H1 (cell line): ENCODE results near the gene MPIG6B. TPM values are rescaled to one million over a fixed set of nuclear protein-coding genes. Genes with fewer than 3 reads are reported as not detected.

Experiments used
- CTCF ChIA-PET: fragments of 300-600 bp; sonication (Branson Sonifier 250); formaldehyde crosslinking; loops from one replicate; lab custom pipeline; 2021; ENCODE audit not compliant: partially characterized antibody; lab: Charles Lee
- POLR2A ChIA-PET: fragments of 300-600 bp; sonication (Branson Sonifier 250); formaldehyde crosslinking; loops from one replicate; lab custom pipeline; 2021; ENCODE audit warnings: inconsistent platforms; ENCODE audit not compliant: partially characterized antibody; lab: Charles Lee
- DNase-seq, 2 experiments: peaks; one replicate each; pipeline versions ENCODE4 v3.0.0 to v3.0.0-alpha.2; 2010 to 2022; ENCODE audit warnings: low spot score in 2 of 2, low read depth in 1 of 2, mixed read lengths in 1 of 2
- FAIRE-seq: peaks from 2 replicates; lab custom pipeline; 2011; peaks lifted over from hg19 to GRCh38; lab: Jason Lieb, UNC
- H2AFZ ChIP-seq: 2 replicates; pipeline ENCODE4 v1.8.1; 2012; ENCODE audit warnings: low read length, inconsistent platforms
- H2AK5ac ChIP-seq: 2 replicates; pipeline ENCODE4 v1.6.1; 2013; ENCODE audit warnings: low read depth, low read length
- H2BK120ac ChIP-seq: replicated peaks from 2 replicates; pipeline ENCODE3; 2013; ENCODE audit warnings: low read depth, low read length, inconsistent platforms
- H2BK12ac ChIP-seq: 2 replicates; pipeline ENCODE4 v1.6.1; 2013; ENCODE audit warnings: low read depth, low read length
- H2BK15ac ChIP-seq: 2 replicates; pipeline ENCODE4 v1.6.1; 2013; ENCODE audit warnings: low read length
- H2BK20ac ChIP-seq: 2 replicates; pipeline ENCODE4 v1.6.1; 2013; ENCODE audit warnings: low read length
- H2BK5ac ChIP-seq: 2 replicates; pipeline ENCODE4 v1.6.1; 2013; ENCODE audit warnings: low read depth, low read length
- H3K14ac ChIP-seq: 2 replicates; pipeline ENCODE4 v1.6.1; 2013; ENCODE audit warnings: inconsistent platforms; ENCODE audit not compliant: insufficient read length
- H3K18ac ChIP-seq: 2 replicates; pipeline ENCODE4 v1.6.1; 2013; ENCODE audit warnings: low read length; ENCODE audit errors: extremely low read depth
- H3K23ac ChIP-seq: 2 replicates; pipeline ENCODE4 v1.6.1; 2013; ENCODE audit warnings: inconsistent platforms; ENCODE audit not compliant: insufficient read length
- H3K23me2 ChIP-seq: 2 replicates; pipeline ENCODE4 v1.6.1; 2013; ENCODE audit warnings: low read depth, low read length
- H3K27ac ChIP-seq: 2 replicates; pipeline ENCODE4 v1.6.1; 2011; ENCODE audit warnings: low read depth, low read length, inconsistent platforms
- H3K27me3 ChIP-seq, 4 experiments: replicated peaks in 1 of 4; 1 replicate in 1 of 4; 2 replicates in 3 of 4; pipeline versions ENCODE4 v1.6.1 to v1.8.1; 2011 to 2013; ENCODE audit warnings: low read length in 3 of 4, mild to moderate bottlenecking in 3 of 4, inconsistent platforms in 2 of 4, mixed read lengths in 2 of 4, moderate library complexity in 1 of 4; ENCODE audit not compliant: control insufficient read depth in 3 of 4, insufficient read depth in 3 of 4; ENCODE audit errors: extremely low read depth in 1 of 4
- H3K36me3 ChIP-seq, 4 experiments: 2 replicates each; pipeline versions ENCODE4 v1.6.1 to v1.8.1; 2011 to 2013; ENCODE audit warnings: mild to moderate bottlenecking in 4 of 4, low read length in 3 of 4, moderate library complexity in 2 of 4, control low read depth in 1 of 4, inconsistent platforms in 1 of 4; ENCODE audit not compliant: insufficient read depth in 4 of 4, control insufficient read depth in 2 of 4
- H3K4ac ChIP-seq: replicated peaks from 2 replicates; pipeline ENCODE3; 2013; ENCODE audit warnings: low read length, low read depth, mixed read lengths, inconsistent platforms; ENCODE audit not compliant: insufficient read length
- H3K4me1 ChIP-seq, 4 experiments: replicated peaks in 1 of 4; 1 replicate in 1 of 4; 2 replicates in 3 of 4; pipeline versions ENCODE4 v1.6.1 to v1.8.1; 2011 to 2013; ENCODE audit warnings: low read length in 3 of 4, inconsistent platforms in 2 of 4, mixed read lengths in 1 of 4; ENCODE audit not compliant: insufficient read depth in 4 of 4, control insufficient read depth in 3 of 4
- H3K4me2 ChIP-seq, 2 experiments: 2 replicates each; pipeline versions ENCODE4 v1.6.1 to v1.8.1; 2011 to 2013; ENCODE audit warnings: low read depth in 2 of 2, low read length in 2 of 2, control low read depth in 1 of 2, inconsistent platforms in 1 of 2, mild to moderate bottlenecking in 1 of 2; ENCODE audit not compliant: insufficient read depth in 1 of 2
- H3K4me3 ChIP-seq, 4 experiments: fragments of 200-600, 300-600 bp in 1 of 4; sonication (generic), shearing (Covaris generic), sonication (Bioruptor Twin) in 1 of 4; 2 replicates each; pipeline versions ENCODE4 v1.5.1 to v1.8.1; 2011 to 2016; ENCODE audit warnings: low read length in 4 of 4, low read depth in 3 of 4, control low read depth in 2 of 4, inconsistent platforms in 2 of 4, mild to moderate bottlenecking in 2 of 4, mixed read lengths in 1 of 4, moderate library complexity in 1 of 4; ENCODE audit not compliant: insufficient read depth in 2 of 4; ENCODE audit errors: extremely low read depth in 1 of 4
- H3K56ac ChIP-seq: replicated peaks from 2 replicates; pipeline ENCODE3; 2013; ENCODE audit warnings: low read depth, mild to moderate bottlenecking, mixed read lengths, low read length, inconsistent platforms; ENCODE audit not compliant: insufficient read length
- H3K79me1 ChIP-seq: 2 replicates; pipeline ENCODE4 v1.6.1; 2013; ENCODE audit warnings: low read depth, low read length, control low read depth
- H3K79me2 ChIP-seq, 2 experiments: 2 replicates each; pipeline versions ENCODE4 v1.6.1 to v1.8.1; 2012 to 2013; ENCODE audit warnings: low read length in 2 of 2, mild to moderate bottlenecking in 2 of 2, inconsistent platforms in 1 of 2; ENCODE audit not compliant: insufficient read depth in 2 of 2, control insufficient read depth in 1 of 2
- H3K9ac ChIP-seq, 4 experiments: replicated peaks in 1 of 4; 1 replicate in 1 of 4; 2 replicates in 3 of 4; pipeline versions ENCODE4 v1.6.1 to v1.8.1; 2011 to 2013; ENCODE audit warnings: low read depth in 3 of 4, low read length in 3 of 4, control low read depth in 2 of 4, mild to moderate bottlenecking in 2 of 4, moderate library complexity in 2 of 4, inconsistent platforms in 1 of 4; ENCODE audit errors: extremely low read depth in 1 of 4
- H3K9me3 ChIP-seq, 2 experiments: 2 replicates each; pipeline versions ENCODE4 v1.6.1 to v1.8.1; 2012 to 2013; ENCODE audit warnings: mild to moderate bottlenecking in 2 of 2, moderate library complexity in 2 of 2, control low read depth in 1 of 2, inconsistent platforms in 1 of 2, low read depth in 1 of 2, low read length in 1 of 2, mixed read lengths in 1 of 2; ENCODE audit not compliant: insufficient read depth in 2 of 2
- H4K20me1 ChIP-seq, 2 experiments: replicated peaks in 1 of 2; 2 replicates each; pipeline versions ENCODE3 to v1.8.1; 2011 to 2013; ENCODE audit warnings: inconsistent platforms in 2 of 2, low read length in 2 of 2, mild to moderate bottlenecking in 1 of 2; ENCODE audit not compliant: insufficient read depth in 2 of 2, control insufficient read depth in 1 of 2
- H4K5ac ChIP-seq: 2 replicates; pipeline ENCODE4 v1.6.1; 2013; ENCODE audit warnings: low read length, low read depth, mixed read lengths, inconsistent platforms; ENCODE audit not compliant: insufficient read length
- H4K8ac ChIP-seq: 2 replicates; pipeline ENCODE4 v1.8.0; 2013; ENCODE audit warnings: mild to moderate bottlenecking, moderate library complexity, low read length, inconsistent platforms; ENCODE audit not compliant: insufficient read depth; ENCODE audit errors: extremely low read depth
- H4K91ac ChIP-seq: replicated peaks from 2 replicates; pipeline ENCODE3; 2013; ENCODE audit warnings: low read length, mixed read lengths, inconsistent platforms; ENCODE audit not compliant: insufficient read length
- ASH2L ChIP-seq: fragments of 200-600, 300-600 bp; sonication (generic); IDR thresholded peaks from one replicate; pipeline ENCODE4 v1.7.1; 2017; ENCODE audit warnings: low read length
- BRCA1 ChIP-seq: IDR thresholded peaks from 2 replicates; pipeline ENCODE4 v1.6.1; 2012; ENCODE audit warnings: low read depth, low read length, improper control_type of control experiment
- CHD2 ChIP-seq: IDR thresholded peaks from 2 replicates; pipeline ENCODE4 v1.6.1; 2012; ENCODE audit warnings: low read length, improper control_type of control experiment
- SP2 ChIP-seq: IDR thresholded peaks from 2 replicates; pipeline ENCODE4 v1.6.1; 2012; ENCODE audit warnings: mild to moderate bottlenecking, low read length, inconsistent platforms
- TBP ChIP-seq: IDR thresholded peaks from 2 replicates; pipeline ENCODE4 v1.6.1; 2011; ENCODE audit warnings: low read depth, low read length, improper control_type of control experiment
- WGBS, 2 experiments: shearing (Covaris generic) in 1 of 2; methylation state at CpG; one replicate each; pipeline versions ENCODE4 v1.1.6 to v1.1.7; 2013 to 2015; ENCODE audit warnings: low lambda C conversion rate in 2 of 2, mixed read lengths in 2 of 2, inconsistent platforms in 1 of 2, low coverage in 1 of 2, missing lambda C conversion rate in 1 of 2; ENCODE audit not compliant: insufficient replicate concordance in 2 of 2, insufficient coverage in 1 of 2, insufficient read length in 1 of 2; ENCODE audit errors: extremely low coverage in 1 of 2, missing lambda C conversion rate in 1 of 2; 5-methylcytosine and 5-hydroxymethylcytosine counted together
- polyA plus RNA-seq, 7 experiments: library from polyadenylated mRNA; depleted of rRNA in 3 of 7; stranded (reverse) in 5 of 7; unstranded in 2 of 7; fragments of >200 nt in 5 of 7; fragments of 200-250 nt in 2 of 7; gene quantifications; 1 replicate in 5 of 7; 2 replicates in 1 of 7; 4 replicates in 1 of 7; pipeline versions ENCODE4 v1.2.1 to v1.2.3, GENCODE V29; 2011 to 2013; ENCODE audit warnings: missing spikeins in 2 of 7, mixed read lengths in 2 of 7
- total RNA-seq: library from RNA; stranded (reverse); fragmentation: NEBNext Ultra II Directional; extraction: Animal tissue kit (Norgen Biotek cat#: 25700); gene quantifications from 2 replicates; pipeline ENCODE4 v1.2.1, GENCODE V29; 2021
- TF ChIP-seq, protein P1 (sequence below): IDR thresholded peaks from 2 replicates; pipeline ENCODE4 v1.6.1; 2011; ENCODE audit warnings: low read length, improper control_type of control experiment

Gene MPIG6B
- total and polyA plus RNA-seq, 2 of the 8 experiments (the other 6 are each of a cell fraction or from before 2014, with no cell fraction given) = 0.18 TPM; not detected in 1

DNA sequence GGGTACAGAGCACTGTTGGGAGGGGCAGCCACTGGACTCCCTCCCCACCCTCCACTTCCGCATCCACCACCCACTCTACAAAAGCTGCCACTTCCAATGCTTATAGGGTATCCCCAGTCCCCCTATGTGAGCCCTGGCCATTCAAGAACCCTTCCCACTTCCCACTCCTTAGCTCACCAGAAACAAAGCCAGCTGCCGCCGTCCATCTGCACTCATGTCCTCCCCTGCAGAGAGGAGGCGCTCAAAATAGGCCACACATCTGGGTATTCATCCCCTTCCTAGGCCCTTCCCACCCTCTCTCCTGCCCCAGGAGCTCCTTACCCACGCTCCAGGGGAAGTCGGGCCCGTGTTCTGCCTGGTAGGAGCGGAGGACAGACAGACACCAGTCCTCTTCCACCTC lies 35.9 kb upstream of the MPIG6B start:
- no peak for FAIRE-seq
- no peak overlapping the region for H2AFZ ChIP-seq
- no peak overlapping the region for H3K56ac ChIP-seq
- ChIA-PET CTCF (interaction anchor here (0.8 to 5.8 kb wide), 8 partner anchors 12 to 181 kb away, joined by 3 to 26 read pairs (median 6); partner anchors contain the start of genes DDAH2 and LY6G5B), POLR2A (interaction anchor here (0.8 to 6.6 kb wide), 4 partner anchors 24 to 140 kb away, joined by 3 to 33 read pairs (median 4); partner anchors contain the start of genes BAG6 and HSPA1B)
- 89% methylated on average over 8 of the region's 8 CpGs; no CpG with 5 or more reads in 1 of the 2 experiments for WGBS, 2 experiments
- no peak overlapping the region for H2BK12ac ChIP-seq
- H4K8ac ChIP-seq = no peak overlapping the region
- H3K4me1 ChIP-seq = peaks cover 0 to 5% (median 4%) of the 10 kb centered on the region in 4 experiments; a peak in 5 of 7 replicates
- no peak overlapping the region for H4K5ac ChIP-seq
- no peak for TF ChIP-seq ASH2L
- TF ChIP-seq, protein P1, sequence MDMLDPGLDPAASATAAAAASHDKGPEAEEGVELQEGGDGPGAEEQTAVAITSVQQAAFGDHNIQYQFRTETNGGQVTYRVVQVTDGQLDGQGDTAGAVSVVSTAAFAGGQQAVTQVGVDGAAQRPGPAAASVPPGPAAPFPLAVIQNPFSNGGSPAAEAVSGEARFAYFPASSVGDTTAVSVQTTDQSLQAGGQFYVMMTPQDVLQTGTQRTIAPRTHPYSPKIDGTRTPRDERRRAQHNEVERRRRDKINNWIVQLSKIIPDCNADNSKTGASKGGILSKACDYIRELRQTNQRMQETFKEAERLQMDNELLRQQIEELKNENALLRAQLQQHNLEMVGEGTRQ = no peak
- no peak for TF ChIP-seq SP2
- no peak for TF ChIP-seq CHD2
- no peak for TF ChIP-seq TBP
- no peak for TF ChIP-seq BRCA1
- H3K23me2 ChIP-seq = peaks cover 5% of the 10 kb centered on the region; the same call in 1 of the 2 replicates
- no peak overlapping the region for H2AK5ac ChIP-seq
- no peak for DNase-seq
- no peak overlapping the region for H3K23ac ChIP-seq
- H3K14ac ChIP-seq = no peak overlapping the region
- H3K27me3 ChIP-seq = peaks cover 0 to 1% (median 1%) of the 10 kb centered on the region in 4 experiments; a peak in 3 of 7 replicates
- H4K20me1 ChIP-seq = no peaks in the 10 kb centered on the region
- no peak overlapping the region for H3K18ac ChIP-seq
- no peaks in the 10 kb centered on the region for H3K9me3 ChIP-seq
- no peak overlapping the region for H2BK5ac ChIP-seq
- H3K36me3 ChIP-seq = peaks cover 3 to 23% (median 16%) of the 10 kb centered on the region in 4 experiments; a peak in 5 of 8 replicates
- no peaks in the 10 kb centered on the region for H3K79me1 ChIP-seq
- no peak overlapping the region for H2BK120ac ChIP-seq
- H2BK15ac ChIP-seq = no peak overlapping the region
- no peak overlapping the region for H2BK20ac ChIP-seq
- H3K4me2 ChIP-seq = no peak overlapping the region
- H3K4me3 ChIP-seq = no peak overlapping the region
- no peak overlapping the region for H3K27ac ChIP-seq
- H3K79me2 ChIP-seq = no peaks in the 10 kb centered on the region
- no peak overlapping the region for H3K4ac ChIP-seq
- no peak overlapping the region for H3K9ac ChIP-seq
- H4K91ac ChIP-seq = no peak overlapping the region
